HG03432 (cell line): ENCODE results near the gene HPS4.
"Not testable (repeated sequence)": the region's sequence is repeated elsewhere in the genome, so short reads cannot be mapped to it uniquely, and the experiment has no call there.

Experiments
- ATAC-seq: cut with Tn5 transposase; IDR thresholded peaks from one replicate; pipeline ENCODE4 v1.9.1; 2021; ENCODE audit warnings: mild to moderate bottlenecking, moderate library complexity; ENCODE audit not compliant: unreplicated experiment

HPS4 gene

DNA sequence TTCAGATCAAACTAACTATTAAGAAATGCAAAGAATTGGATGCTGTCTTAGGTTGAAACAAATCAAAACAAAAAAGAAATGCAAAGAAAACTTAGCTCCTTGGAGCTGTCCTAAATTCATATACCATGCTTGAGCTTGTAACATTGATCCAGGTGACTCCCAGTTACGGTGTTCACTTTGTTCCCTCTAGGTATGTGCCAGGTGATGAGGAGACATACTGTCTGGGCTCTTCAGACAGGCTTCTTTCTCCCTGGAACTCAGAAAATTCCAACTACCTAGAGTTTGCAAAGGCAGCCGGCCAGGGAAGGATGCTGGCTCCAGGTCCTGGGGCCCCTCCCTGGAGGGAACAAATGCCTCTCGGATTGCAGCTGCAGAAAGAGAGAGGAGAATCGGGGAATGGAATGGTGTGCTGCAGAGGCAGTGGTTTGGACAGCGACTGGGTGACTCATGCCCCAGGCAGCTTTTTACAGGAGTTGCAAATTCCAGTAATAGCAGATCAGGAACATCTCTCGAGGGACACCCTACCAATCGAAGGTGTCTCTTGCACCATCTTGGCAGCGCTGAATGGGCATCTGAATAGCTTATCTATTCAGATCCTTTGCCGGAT lies 66.8 kb downstream of the HPS4 start:
- ATAC-seq: no peak

DNA sequence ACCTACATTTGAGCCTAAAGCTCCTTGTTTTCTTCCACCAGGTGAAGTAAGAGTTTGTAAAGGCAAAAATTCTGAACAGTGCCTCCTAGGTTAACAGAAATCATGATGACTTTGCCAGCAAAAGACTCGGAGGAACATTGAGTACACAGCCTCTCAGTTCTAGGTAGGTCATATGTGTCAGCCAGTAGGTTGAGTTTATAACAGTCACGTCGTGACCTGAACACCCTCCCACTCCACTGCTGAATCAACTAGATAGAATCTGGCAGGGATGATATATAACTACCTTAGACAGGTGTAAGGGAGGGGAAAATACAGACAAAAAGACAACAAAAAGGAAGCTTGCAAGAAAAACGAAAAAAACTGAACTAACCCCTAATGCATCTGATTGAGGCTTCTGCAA lies 67.3 kb downstream of the HPS4 start:
- ATAC-seq: no peak

DNA sequence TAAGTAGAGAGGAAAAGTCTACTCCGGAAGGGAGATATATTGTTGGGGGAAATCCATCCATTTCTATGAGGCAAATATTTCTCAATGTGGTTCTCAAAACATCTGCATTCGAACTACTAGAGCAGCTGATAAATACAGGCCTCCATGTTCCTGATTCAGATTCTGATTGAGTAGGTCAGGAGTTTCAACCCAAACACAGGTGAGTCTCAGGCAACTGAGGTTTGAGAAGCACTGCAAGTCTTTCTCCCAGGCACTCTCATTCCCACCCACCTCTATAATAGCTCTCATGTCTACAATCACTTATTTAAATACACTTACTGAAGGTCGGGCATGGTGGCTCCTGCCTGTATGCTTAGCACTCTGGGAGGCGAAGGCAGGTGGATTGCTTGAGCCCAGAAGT lies 69.2 kb downstream of the HPS4 start:
- ATAC-seq: no peak

DNA sequence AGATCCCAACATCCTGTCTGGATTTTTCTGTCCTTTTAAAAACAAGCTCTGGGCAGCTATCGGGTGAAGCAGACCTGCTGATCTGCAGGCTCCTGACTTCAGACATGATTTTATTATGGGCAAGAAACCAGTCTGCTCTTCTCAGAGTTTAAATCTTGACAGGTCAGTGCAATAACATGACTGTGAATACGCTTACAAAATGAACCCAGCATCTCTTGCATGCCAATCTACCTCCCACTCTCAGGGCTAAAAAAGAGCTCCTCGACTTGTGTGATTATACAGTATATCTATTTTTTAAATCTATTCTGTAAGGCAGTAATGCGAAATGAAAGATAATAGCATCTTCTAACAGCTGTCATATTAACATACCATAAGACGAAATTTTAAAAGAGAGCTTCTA lies 73.2 kb downstream of the HPS4 start:
- no peak for ATAC-seq

DNA sequence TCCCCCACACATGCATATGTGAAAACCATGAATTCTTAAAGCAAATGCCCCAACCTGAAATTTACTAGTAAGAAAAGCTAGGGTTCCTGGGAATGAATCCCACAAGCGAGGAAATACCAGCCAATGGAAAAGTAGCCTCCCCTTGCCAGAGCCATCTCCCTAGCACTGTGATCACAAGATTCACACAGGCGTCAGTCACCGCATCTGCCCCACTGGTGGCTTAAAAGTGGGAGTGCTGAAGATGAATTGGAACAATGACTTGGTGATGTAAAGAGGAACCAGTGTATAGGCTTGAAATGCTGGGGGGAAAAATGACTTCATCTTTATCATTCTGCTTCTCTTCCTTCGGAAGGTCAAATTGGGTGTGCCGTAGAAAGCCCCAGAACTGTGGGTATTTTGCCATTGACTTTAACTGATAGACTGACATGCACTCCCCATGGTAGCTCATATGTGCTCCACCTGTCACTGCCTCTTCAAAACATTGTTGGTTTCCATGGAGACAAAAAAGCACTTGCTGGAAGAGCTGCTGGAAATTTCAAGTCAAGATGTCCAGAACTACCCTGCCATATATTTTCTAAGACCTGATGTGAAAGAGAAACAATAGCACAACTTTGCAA lies 73.8 kb downstream of the HPS4 start:
- no peak for ATAC-seq

DNA sequence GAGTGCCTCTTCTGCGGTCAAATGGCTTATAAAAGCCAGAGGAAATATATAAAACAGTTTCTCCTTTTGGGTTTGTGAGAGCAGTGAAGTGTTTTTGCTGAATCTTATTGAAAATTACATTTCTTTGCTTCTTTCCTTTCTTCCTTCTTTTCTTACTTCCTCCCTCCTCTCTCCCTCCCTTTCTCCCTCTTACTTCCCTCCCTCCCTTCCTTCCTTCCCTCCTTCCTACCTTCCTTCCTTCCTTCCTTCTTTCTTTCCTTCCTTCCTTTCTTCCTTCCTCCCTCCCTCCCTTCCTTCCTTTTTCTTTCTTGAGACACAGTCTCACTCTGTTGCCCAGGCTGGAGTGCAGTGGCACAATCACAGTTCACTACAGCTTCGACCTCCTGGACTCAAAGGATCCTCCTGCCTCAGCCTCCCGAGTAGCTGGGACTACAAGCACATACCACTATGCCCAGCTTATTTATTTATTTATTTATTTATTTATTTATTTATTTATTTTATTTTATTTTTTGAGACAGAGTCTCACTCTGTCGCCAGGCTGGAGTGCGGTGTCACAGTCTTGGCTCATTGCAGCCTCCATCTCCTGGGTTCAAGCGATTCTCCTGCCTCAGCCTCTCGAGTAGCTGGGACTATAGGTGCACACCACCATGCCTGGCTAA lies 74.9 kb downstream of the HPS4 start:
- ATAC-seq: not testable (repeated sequence)

DNA sequence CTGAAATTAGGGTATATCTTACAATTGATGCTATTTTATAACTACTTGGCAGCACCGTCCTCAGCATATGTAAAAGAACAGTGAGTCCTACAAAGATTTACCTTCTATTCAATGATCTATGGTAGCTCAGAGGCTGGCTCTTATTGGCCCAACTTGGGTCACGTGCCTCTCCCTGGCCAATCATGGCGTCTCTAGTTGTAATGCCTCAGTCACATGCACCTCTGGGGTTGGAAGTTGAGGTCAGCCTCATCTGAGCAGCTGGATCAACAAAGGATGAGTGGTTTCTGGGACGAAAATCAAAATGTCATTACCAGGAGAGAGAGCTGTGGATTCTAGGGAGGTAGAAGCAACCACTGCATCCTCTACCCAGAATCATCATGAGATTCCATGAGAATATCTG lies 77.5 kb downstream of the HPS4 start:
- no peak for ATAC-seq

DNA sequence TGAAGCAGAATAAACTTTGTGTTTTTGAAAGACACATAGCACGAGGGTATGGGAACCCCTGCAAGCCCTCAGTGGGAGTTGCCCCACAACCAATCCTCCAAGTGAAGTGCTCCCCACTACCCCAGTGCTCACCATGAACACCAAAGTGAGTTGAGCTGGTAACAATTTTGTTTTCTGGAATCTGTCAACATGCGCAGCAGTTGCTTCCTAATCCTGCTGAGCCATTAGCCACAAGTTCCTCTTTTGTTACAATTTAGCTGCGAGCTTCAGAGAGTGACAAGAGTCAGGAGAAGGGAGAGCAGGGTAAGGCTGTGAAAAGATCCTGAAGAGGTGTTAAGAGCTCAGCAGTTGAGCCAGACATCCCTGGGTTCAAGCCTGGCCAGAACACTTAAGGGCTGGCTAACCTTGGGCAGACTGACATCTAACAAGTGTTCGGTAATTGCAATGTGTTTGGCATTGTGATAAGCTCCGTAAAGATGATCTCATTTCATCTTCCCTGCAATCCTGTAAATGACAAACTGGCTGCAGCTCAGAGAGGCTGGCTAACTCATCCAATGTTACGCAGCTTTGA lies 78.6 kb downstream of the HPS4 start:
- ATAC-seq: no peak

DNA sequence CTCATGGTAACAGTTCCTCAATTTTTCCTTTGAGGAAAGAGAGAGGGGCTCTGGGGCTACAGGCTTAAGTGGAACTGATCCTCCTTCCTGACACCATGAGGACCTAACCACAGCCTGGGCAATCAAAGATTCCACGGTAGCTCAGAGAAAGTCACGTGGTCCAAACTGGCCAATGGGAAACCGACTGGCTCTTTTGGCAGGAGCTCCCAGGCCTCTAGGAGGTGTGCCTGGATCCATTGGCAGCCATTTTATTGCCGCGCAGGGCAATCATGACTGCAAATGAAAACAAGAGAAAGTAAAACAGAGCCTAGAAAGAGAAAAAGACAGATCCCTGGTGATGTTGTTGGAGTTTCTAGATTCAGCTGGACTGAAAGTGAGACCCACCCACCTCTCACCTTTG lies 81.9 kb downstream of the HPS4 start:
- ATAC-seq: no peak
